ENCODE results near the gene NDUFAF2.
"Not testable (repeated sequence)": the region's sequence is repeated elsewhere in the genome, so short reads cannot be mapped to it uniquely, and the experiment has no call there.

Gene NDUFAF2

DNA sequence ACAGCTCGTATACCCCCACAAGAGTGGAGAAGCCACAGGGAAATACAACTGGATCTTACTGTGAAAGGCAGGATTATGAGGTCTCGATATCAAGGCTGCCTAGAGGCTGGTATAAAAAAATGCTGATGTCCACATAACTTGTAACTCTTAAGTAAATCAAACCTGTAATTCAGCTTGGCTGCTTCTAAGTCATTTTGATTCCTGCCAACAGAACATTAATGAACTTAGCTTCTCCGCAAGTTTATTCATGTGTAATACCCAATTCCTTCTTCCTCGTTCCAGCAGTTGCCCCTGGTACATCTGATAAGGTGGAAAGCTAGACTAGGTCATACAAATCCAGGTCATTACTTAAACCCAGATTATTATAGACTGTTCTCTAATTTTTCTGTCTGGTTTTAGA is 233.7 kb downstream of the NDUFAF2 start:
- DNase-seq (ENCODE audit: low read depth), result no peak

DNA sequence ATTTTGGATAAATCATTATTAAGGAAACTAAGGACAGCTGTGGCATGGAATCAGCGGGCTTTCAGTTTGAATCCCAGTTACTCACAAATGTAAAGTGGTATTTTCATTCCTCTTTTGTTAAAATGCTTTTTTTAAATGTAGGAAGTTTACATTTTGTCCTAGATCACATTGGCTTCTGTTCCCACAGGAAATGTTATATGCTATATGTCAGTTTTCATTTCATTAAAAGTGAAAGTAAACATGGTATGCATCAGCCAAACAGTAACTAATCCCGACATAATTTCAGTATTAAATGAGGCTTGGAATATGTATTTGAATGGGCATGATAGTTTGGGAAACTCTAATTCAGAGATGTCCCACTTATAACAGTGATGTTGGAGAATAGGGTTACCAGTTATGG is 235.9 kb downstream of the NDUFAF2 start:
- DNase-seq (ENCODE audit: low read depth), result no peak

DNA sequence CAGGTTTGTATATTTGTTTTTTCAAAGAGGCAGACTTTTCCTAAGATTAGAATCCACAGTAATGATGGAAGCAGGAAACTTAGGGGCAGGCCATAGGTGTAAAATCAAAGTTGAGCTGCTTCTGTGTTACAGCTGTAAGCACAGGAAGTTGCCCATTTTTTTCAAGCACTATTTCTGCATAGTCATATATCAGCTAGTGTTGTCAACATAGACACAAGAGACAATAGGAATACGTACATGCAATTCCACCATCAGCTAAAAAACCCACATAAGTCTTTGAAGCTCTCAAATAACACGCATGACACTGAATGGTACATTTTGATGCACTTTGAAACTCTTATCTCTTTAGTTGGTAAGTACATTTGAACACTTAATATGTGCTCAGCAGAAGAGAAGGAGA is 237.4 kb downstream of the NDUFAF2 start:
- DNase-seq (ENCODE audit: low read depth), result no peak

DNA sequence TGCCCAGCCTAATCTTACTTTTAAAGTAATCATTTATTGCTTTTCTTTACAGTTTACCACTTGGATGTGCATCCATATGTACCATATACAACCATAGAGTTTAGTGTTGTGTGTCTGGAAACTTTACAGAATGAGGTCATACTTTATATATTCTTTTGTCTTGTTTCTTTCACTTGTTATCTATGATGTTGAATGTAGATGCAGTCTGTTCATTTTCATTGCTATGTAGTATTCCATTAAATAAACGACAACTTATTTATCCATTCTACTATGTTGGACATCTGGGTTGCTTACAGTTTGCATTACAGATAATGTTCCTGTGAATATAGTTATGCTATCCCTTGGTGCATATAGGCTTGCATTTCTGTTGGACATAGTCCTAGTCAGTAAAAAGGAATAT is 238.5 kb downstream of the NDUFAF2 start:
- no peak for DNase-seq (ENCODE audit: low read depth)

DNA sequence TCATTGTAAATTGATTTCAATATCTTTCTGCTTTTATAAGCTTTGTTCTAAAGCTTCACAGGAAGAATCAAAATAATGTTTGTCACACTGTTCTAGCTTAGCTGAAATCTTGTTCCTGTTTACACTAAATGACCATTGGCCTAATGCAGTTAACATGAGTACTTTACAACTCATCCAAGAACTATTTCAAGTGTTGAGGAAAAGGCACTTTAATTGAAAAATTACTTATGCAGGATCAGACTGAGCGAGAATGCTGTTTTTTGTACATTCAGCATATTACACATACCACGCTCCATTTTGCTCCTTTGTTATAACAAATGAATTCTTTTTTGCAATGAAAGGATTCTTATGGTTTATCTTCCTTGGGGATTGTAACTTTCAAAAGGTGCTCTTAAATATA is 239.7 kb downstream of the NDUFAF2 start:
- DNase-seq (ENCODE audit: low read depth), result no peak

DNA sequence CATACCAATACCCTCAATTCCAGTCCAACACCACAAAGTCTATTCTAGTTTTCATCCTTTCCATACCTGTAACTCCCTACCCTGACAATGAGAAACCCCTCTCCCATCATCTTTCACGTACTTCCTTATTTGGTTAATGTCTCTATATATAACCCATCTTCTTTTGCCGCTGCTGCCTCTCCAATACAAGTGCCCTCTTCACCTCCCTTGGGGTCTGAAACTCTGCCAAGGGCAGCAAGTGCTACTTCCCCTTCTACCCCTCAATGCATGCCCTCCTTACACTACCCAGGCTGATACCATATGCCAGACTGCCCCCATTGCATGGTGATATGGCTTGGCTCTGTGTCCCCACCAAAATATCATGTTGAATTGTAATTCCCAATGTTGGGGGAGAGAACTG is 241.6 kb downstream of the NDUFAF2 start:
- no peak for DNase-seq (ENCODE audit: low read depth)

DNA sequence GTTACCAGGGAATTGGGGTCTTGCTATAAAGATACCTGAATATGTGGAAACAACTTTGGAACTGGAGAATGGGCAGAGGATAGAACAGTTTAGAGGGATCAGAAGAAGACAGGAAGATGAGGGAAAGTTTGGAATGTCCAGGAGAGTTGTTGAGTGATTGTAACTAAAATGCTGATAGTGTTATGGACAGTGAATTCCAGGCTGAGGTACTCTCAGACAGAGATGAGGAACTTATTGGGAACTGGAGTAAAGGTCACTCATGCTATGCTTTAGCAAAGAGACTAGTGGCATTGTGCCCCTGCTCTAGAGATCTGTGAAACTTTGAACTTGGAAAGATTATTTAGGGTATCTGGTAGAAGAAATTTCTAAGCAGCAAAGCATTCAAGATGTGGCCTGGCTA is 242.3 kb downstream of the NDUFAF2 start:
- DNase-seq (ENCODE audit: low read depth), result not testable (repeated sequence)

DNA sequence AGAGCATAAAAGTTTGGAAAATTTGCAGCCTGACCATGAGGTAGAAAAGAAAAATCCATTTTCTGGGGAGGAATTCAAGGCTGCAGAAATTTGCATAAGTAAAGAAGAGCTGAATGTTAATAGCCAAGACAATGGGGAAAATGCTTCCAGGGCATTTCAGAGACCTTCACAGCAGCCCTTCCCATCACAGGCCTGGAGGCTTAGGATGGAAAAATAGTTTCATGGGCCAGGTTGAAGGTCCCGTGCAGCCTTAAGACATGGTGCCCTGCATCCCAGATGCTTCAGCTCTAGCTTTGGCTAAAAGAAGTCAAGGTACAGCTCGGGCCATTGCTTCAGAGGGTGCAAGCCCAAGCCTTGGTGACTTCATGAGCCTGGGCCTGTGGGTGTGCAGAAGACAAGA is 242.8 kb downstream of the NDUFAF2 start:
- DNase-seq (ENCODE audit: low read depth), result not testable (repeated sequence)

DNA sequence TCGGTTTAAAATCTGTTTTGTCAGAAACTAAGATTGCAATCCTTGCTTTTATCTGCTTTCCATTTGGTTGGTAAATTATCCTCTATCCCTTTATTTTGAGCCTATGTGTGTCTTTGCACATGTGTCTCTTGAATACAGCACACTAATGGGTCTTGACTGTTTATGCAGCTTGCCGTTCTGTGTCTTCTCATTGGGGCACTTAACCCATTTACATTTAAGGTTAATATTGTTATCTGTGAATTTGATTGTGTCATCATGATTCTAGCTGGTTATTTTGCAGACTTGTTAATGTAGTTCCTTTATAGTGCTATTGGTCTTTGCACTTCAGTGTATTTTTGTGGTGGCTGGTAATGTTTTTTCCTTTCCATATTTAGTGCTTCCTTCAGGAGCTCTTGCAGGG is 253.6 kb downstream of the NDUFAF2 start:
- no peak for DNase-seq (ENCODE audit: low read depth)

DNA sequence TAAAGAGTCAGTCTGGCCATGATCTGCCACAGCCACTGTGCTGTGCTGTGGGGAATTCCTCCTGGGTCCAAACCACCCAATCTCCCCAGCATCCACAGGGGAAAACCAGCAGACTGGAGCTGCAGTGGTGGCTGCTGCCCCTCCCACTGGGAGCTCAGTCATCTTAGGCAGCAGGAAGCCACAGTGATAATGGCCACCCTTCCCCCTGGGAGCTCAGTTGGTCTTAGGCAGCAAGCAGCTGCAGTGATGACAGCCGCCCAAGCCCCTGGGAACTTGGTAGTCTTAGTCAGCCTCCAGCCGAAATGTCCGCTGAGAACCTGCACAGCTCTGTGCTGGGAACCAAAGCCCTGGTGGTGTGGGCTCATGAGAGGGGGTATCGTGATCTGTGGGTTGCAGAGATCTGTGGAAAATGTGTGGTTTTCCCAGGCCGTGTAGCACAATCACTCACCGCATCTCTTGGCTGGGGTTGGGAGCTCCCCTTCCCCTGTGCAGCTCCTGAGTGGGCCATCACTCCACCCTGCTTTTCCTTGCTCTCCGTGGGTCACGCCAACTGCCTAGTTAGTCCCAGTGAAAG is 255.7 kb downstream of the NDUFAF2 start:
- no peak for DNase-seq (ENCODE audit: low read depth)

DNA sequence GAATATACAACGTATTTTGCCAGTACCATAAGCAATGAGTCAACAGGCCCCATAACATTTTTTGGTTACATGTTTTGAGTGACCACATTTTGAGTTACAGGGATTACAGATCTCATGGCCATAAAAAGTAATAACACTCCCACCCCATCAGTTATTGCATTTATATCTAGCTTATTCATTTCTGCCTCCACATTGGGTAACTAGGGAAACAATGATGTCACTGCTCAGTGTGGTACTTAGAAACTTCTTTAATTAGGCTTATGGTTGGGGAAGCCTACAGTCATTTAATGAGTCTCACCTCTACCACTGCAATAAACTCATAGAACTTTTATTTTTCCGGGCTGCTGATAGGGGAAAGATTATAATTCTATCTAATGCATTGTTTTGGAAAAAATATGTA is 257.2 kb downstream of the NDUFAF2 start:
- DNase-seq (ENCODE audit: low read depth), result no peak
